ENCODE measurements around the gene TPPP3.
"Not testable (repeated sequence)": the region's sequence is repeated elsewhere in the genome, so short reads cannot be mapped to it uniquely, and the experiment has no call there.

The TPPP3 gene

DNA sequence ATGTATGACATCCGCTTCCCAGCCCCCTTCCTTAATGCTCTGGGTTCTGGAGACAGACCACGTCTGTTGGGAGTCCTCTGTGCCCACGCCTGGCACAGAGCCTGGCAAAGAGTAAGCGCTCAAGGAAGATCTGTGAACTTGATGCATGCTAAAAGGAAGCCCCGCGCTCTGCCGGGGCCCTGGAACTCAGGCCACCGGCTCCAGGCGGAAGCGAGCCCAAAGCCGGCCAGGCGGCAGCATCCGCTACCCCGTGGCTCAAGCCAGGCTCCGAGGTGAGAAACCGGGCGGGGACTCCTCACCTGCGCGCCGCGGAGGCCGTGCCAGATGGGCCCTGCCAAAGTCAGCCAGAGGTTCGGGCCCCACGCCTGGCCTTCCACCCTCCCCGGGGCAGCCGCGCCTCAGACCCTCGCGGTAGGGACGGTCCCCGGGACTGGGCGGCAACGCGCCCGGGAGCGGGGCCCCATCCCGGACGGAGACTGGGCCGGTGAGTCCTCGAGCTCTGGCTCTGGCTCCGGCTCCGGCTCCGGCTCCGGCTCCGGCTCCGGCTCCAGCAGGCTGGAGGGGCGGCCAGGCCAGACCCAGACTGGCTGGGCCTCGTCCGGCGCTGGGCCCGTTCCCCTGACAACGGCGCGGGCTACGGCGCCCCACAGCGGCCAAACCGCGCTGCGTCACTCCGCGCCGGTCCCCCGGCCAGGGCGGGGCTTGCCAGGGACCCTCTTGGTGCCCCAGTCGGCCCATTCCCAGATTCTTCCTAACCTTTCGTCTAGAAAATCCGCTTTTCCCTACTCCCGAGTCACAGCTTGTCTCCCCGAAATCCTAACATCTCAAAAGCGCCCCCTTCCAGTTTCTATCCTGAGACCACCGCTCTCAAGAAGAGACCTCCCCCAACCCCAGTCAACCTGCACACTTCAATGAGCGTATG, 22.8 kb upstream of the TPPP3 start, which contains the start of gene ZDHHC1:
Gene ZDHHC1 (minus strand): TSS at position 606 of the 922 bp plus-strand sequence. CDS start 8,702 bp downstream, outside the sequence.
- no peaks in the 10 kb centered on the region for H3K4me1 ChIP-seq
- peak; percentile 55 for TF ChIP-seq CTCF (IDR thresholded peaks at IDR 0.05; ENCODE audit: low read depth, low read length)
- H3K4me3 ChIP-seq (ENCODE audit: low read depth, low read length): peak within 1 kb of the TSS; percentile 78
- DNase-seq: peak; percentile 84
- no peaks in the 10 kb centered on the region for H3K27me3 ChIP-seq
- no peaks in the 10 kb centered on the region for H3K9me3 ChIP-seq
- H3K36me3 ChIP-seq: no peaks in the 10 kb centered on the region

- not testable (repeated sequence) for H3K27me3 ChIP-seq, H3K4me1 ChIP-seq, H3K9me3 ChIP-seq, H3K36me3 ChIP-seq, DNase-seq
- peak overlapping the region; percentile 78 for H3K4me3 ChIP-seq (ENCODE audit: low read depth, low read length)
These were observed 22.1 kb upstream of the TPPP3 start for GRCh38 chr16:67415421-67415820.

- no peak for DNase-seq
- TF ChIP-seq CTCF (IDR thresholded peaks at IDR 0.05; ENCODE audit: low read depth, low read length): no peak
These were observed 20.9 kb upstream of the TPPP3 start for GRCh38 chr16:67413978-67414911.

GRCh38 chr16:67412294-67412693, 19.0 kb upstream of the TPPP3 start:
- Histone ChIP-seq H3K36me3 (no peaks in the 10 kb centered on the region), H3K27me3 (no peaks in the 10 kb centered on the region), H3K4me3 (ENCODE audit: low read depth, low read length) (no peak overlapping the region), H3K9me3 (no peaks in the 10 kb centered on the region), H3K4me1 (no peaks in the 10 kb centered on the region)
- TF ChIP-seq CTCF (IDR thresholded peaks at IDR 0.05; ENCODE audit: low read depth, low read length): no peak
- DNase-seq: no peak

More at GRCh38 chr16:67413978-67414911, 20.9 kb upstream of the TPPP3 start:
- Histone ChIP-seq H3K4me1 (no peaks in the 10 kb centered on the region), H3K9me3 (no peaks in the 10 kb centered on the region), H3K27me3 (no peaks in the 10 kb centered on the region), H3K4me3 (ENCODE audit: low read depth, low read length) (no peak overlapping the region), H3K36me3 (no peaks in the 10 kb centered on the region)

GRCh38 chr16:67411339-67411738, 18.0 kb upstream of the TPPP3 start:
- H3K36me3 ChIP-seq: no peaks in the 10 kb centered on the region
- no peak overlapping the region for H3K4me3 ChIP-seq (ENCODE audit: low read depth, low read length)
- no peak for TF ChIP-seq CTCF (IDR thresholded peaks at IDR 0.05; ENCODE audit: low read depth, low read length)
- no peaks in the 10 kb centered on the region for H3K4me1 ChIP-seq
- H3K9me3 ChIP-seq: no peaks in the 10 kb centered on the region
- no peak for DNase-seq
- no peaks in the 10 kb centered on the region for H3K27me3 ChIP-seq

DNA sequence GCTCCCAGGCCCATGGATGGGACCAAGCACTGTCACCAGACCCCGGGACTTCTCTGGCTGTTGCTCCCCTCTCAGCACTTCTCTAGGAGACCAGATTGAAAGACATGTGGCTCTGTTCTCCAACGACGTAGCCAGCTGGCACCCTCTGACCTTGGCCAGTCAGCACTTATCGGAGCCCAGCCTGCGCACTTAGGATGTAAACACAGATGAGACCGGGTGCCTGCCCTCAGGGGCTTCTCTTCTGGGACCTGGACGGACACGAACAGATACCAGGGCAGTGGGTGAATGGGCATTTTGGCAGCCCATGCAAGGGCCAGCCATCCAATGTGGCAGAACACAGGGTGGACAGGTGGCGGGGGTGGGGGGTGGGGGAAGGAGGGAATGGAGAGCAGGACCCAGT, 16.3 kb upstream of the TPPP3 start:
- no peaks in the 10 kb centered on the region for H3K9me3 ChIP-seq
- no peaks in the 10 kb centered on the region for H3K27me3 ChIP-seq
- H3K4me3 ChIP-seq (ENCODE audit: low read depth, low read length): no peak overlapping the region
- no peak for DNase-seq
- TF ChIP-seq CTCF (IDR thresholded peaks at IDR 0.05; ENCODE audit: low read depth, low read length): no peak
- H3K4me1 ChIP-seq: no peaks in the 10 kb centered on the region
- H3K36me3 ChIP-seq: no peaks in the 10 kb centered on the region
